ENCODE data around the gene THSD7B.

Gene THSD7B

DNA sequence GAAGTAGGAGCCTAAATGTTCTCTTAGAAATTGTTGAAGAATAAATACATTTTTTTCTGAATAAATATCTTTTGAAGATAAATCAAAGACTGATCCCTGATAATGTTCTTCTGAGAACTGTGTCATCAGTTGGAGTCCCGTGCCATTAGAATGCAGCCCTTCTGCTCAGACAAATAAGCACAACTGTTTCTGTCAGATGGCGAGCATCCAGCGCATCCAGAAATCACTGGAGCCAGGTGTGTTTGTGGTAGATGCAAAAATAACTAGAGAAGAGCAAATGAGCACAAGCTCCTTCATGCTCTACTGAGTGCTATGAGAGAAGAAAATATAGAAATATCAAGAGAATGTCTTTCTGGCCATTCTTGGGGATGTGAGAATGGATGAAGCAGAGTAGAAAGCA is 573.7 kb downstream of the THSD7B start:
- no peaks in the 10 kb centered on the region for H3K36me3 ChIP-seq (ENCODE audit: insufficient read depth)
- H3K27ac ChIP-seq: no peak overlapping the region
- H3K27me3 ChIP-seq (ENCODE audit: insufficient read depth, low read depth): no peaks in the 10 kb centered on the region
- H3K79me2 ChIP-seq (ENCODE audit: insufficient read depth, low read depth): no peaks in the 10 kb centered on the region
- no peak overlapping the region for H3K4me3 ChIP-seq (IDR thresholded peaks at IDR 0.05; ENCODE audit: insufficient read depth, low read depth, low read length)
- H3K4me1 ChIP-seq (ENCODE audit: low read depth, poor library complexity, severe bottlenecking): no peaks in the 10 kb centered on the region
- no peak overlapping the region for H3K9ac ChIP-seq
- H4K20me1 ChIP-seq (ENCODE audit: insufficient read depth): no peaks in the 10 kb centered on the region
- TF ChIP-seq, protein P1, sequence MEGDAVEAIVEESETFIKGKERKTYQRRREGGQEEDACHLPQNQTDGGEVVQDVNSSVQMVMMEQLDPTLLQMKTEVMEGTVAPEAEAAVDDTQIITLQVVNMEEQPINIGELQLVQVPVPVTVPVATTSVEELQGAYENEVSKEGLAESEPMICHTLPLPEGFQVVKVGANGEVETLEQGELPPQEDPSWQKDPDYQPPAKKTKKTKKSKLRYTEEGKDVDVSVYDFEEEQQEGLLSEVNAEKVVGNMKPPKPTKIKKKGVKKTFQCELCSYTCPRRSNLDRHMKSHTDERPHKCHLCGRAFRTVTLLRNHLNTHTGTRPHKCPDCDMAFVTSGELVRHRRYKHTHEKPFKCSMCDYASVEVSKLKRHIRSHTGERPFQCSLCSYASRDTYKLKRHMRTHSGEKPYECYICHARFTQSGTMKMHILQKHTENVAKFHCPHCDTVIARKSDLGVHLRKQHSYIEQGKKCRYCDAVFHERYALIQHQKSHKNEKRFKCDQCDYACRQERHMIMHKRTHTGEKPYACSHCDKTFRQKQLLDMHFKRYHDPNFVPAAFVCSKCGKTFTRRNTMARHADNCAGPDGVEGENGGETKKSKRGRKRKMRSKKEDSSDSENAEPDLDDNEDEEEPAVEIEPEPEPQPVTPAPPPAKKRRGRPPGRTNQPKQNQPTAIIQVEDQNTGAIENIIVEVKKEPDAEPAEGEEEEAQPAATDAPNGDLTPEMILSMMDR (conservative IDR thresholded peaks at IDR 0.05; ENCODE audit: low read depth, low read length): no peak
- no peak overlapping the region for H2AFZ ChIP-seq (ENCODE audit: low read depth)
- H3K4me2 ChIP-seq: no peak overlapping the region

DNA sequence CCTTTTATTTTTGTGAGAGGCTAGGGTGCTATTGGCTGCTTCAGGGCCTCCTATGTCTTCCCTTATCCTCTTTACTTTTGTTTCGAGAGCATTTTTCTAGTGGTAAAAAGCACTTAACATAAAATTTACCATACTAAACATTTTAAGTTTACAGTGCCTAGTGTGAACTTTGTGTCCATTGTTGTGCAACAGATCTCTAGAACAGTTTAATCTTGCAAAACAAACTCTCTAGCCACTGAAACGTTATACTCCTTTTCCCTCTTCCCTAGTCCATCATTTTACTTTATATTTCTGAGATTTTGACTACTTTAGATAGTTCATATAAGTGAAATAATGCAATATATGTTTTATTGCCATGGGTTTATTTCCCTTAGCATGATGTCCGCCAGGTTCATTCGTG is 580.6 kb downstream of the THSD7B start:
- H3K4me3 ChIP-seq (IDR thresholded peaks at IDR 0.05; ENCODE audit: insufficient read depth, low read depth, low read length): no peak overlapping the region
- no peak overlapping the region for H2AFZ ChIP-seq (ENCODE audit: low read depth)
- H3K27ac ChIP-seq: no peak overlapping the region
- H3K79me2 ChIP-seq (ENCODE audit: insufficient read depth, low read depth): no peaks in the 10 kb centered on the region
- TF ChIP-seq, protein P1 (conservative IDR thresholded peaks at IDR 0.05; ENCODE audit: low read depth, low read length): no peak
- H3K4me1 ChIP-seq (ENCODE audit: low read depth, poor library complexity, severe bottlenecking): no peaks in the 10 kb centered on the region
- H4K20me1 ChIP-seq (ENCODE audit: insufficient read depth): no peaks in the 10 kb centered on the region
- no peaks in the 10 kb centered on the region for H3K36me3 ChIP-seq (ENCODE audit: insufficient read depth)
- H3K9ac ChIP-seq: no peak overlapping the region
- no peaks in the 10 kb centered on the region for H3K27me3 ChIP-seq (ENCODE audit: insufficient read depth, low read depth)
- H3K4me2 ChIP-seq: no peak overlapping the region

DNA sequence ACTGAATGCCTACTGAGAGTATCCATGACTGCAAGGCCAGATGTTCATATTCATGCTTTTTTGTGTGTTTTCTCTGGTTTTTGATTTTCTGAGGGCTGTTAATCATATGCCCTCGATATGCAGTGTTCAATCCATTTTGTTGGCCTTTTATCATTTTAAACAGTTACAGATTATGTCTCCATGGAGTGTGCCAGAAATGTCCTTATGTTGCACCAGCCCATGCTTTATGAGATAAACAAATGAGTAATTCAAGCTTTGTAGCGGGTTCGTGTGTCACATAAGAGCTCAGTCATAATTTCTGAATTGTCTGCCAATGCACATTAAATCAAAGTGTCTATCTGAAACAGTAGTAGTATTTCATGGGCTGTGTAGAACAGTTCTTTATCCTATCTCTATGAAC is 583.0 kb downstream of the THSD7B start:
- Histone ChIP-seq H3K79me2 (ENCODE audit: insufficient read depth, low read depth) (no peaks in the 10 kb centered on the region), H3K9ac (no peak overlapping the region), H3K4me3 (IDR thresholded peaks at IDR 0.05; ENCODE audit: insufficient read depth, low read depth, low read length) (no peak overlapping the region), H3K4me2 (no peak overlapping the region), H4K20me1 (ENCODE audit: insufficient read depth) (no peaks in the 10 kb centered on the region), H2AFZ (ENCODE audit: low read depth) (no peak overlapping the region), H3K36me3 (ENCODE audit: insufficient read depth) (no peaks in the 10 kb centered on the region), H3K27ac (no peak overlapping the region), H3K27me3 (ENCODE audit: insufficient read depth, low read depth) (no peaks in the 10 kb centered on the region), H3K4me1 (ENCODE audit: low read depth, poor library complexity, severe bottlenecking) (no peaks in the 10 kb centered on the region)
- TF ChIP-seq, protein P1 (conservative IDR thresholded peaks at IDR 0.05; ENCODE audit: low read depth, low read length): no peak

DNA sequence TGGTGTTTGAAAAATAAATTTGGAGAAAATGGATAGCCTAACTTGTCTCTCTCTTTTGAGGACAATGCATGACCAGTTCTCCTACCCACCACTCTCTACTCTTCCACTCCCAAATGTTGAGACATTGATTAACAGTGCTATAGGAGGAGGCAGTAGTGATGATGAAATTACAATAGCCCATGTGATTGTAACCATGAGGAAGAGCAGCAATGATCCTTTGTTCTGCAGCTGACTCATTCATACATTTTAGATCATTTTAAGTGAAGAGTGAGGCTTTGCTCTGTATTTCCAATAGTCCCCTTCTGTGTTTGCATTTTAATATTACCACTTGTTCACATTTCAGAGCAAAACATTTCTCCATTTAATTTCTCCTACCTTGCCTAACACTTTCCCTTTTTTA is 592.3 kb downstream of the THSD7B start:
- Histone ChIP-seq H3K4me3 (IDR thresholded peaks at IDR 0.05; ENCODE audit: insufficient read depth, low read depth, low read length) (no peak overlapping the region), H3K4me2 (no peak overlapping the region), H3K9ac (no peak overlapping the region), H3K27me3 (ENCODE audit: insufficient read depth, low read depth) (no peaks in the 10 kb centered on the region), H2AFZ (ENCODE audit: low read depth) (no peak overlapping the region), H3K27ac (no peak overlapping the region), H3K36me3 (ENCODE audit: insufficient read depth) (no peaks in the 10 kb centered on the region), H4K20me1 (ENCODE audit: insufficient read depth) (no peaks in the 10 kb centered on the region), H3K79me2 (ENCODE audit: insufficient read depth, low read depth) (no peaks in the 10 kb centered on the region), H3K4me1 (ENCODE audit: low read depth, poor library complexity, severe bottlenecking) (no peaks in the 10 kb centered on the region)
- TF ChIP-seq, protein P1 (conservative IDR thresholded peaks at IDR 0.05; ENCODE audit: low read depth, low read length): no peak

Measured in KMS-11 (cell line).